Endothelial cell of umbilical vein (primary cell): ENCODE measurements around the gene CAPS. TPM values are rescaled to one million over a fixed set of nuclear protein-coding genes. Genes with fewer than 3 reads are reported as not detected.
"Not testable (repeated sequence)": the region's sequence is repeated elsewhere in the genome, so short reads cannot be mapped to it uniquely, and the experiment has no call there.

Experiments used
- BruUV-seq: library from RNA; stranded (reverse); fragments of 400-500 nt; replicated peaks from 2 replicates; lab custom pipeline; 2021; lab: Mats Ljungman, UMichigan
- CTCF ChIA-PET: fragments of 300-600, 350-600 bp; sonication (Branson Sonifier 250); formaldehyde crosslinking; loops from one replicate; lab custom pipeline; 2021; ENCODE audit warnings: antibody characterized with exemption, inconsistent platforms; lab: Charles Lee
- POLR2A ChIA-PET: fragments of 300-600, 350-600 bp; sonication (Branson Sonifier 250); formaldehyde crosslinking; loops from one replicate; lab custom pipeline; 2021; ENCODE audit warnings: antibody characterized with exemption, inconsistent platforms; lab: Charles Lee
- DNase-seq: peaks from one replicate; pipeline ENCODE4 v3.0.0-alpha.2; 2011; ENCODE audit warnings: low read depth, low spot score
- FAIRE-seq: peaks from 2 replicates; lab custom pipeline; 2011; peaks lifted over from hg19 to GRCh38; lab: Jason Lieb, UNC
- H2AFZ ChIP-seq: 2 replicates; pipeline ENCODE4 v1.6.0; 2012; ENCODE audit warnings: low read depth, low read length, control low read depth, inconsistent platforms
- H3K27ac ChIP-seq: 2 replicates; pipeline ENCODE4 v1.5.1; 2011; ENCODE audit warnings: low read depth, mild to moderate bottlenecking, control low read depth, low read length, moderate library complexity; ENCODE audit not compliant: insufficient read depth
- H3K27me3 ChIP-seq, 2 experiments: 2 replicates each; pipeline versions ENCODE4 v1.6.0 to v1.6.1; 2011; ENCODE audit warnings: low read length in 2 of 2, mixed read lengths in 1 of 2; ENCODE audit not compliant: control insufficient read depth in 2 of 2, insufficient read depth in 2 of 2
- H3K36me3 ChIP-seq, 2 experiments: 2 replicates in 1 of 2; 3 replicates in 1 of 2; pipeline ENCODE4 v1.5.1; 2011; ENCODE audit warnings: low read length in 2 of 2, mild to moderate bottlenecking in 1 of 2, moderate library complexity in 1 of 2; ENCODE audit not compliant: control insufficient read depth in 2 of 2, insufficient read depth in 2 of 2; ENCODE audit errors: extremely low read depth in 1 of 2
- H3K4me1 ChIP-seq: 3 replicates; pipeline ENCODE4 v1.5.1; 2011; ENCODE audit warnings: mild to moderate bottlenecking, low read length; ENCODE audit not compliant: control insufficient read depth, insufficient read depth; ENCODE audit errors: extremely low read depth
- H3K4me2 ChIP-seq: 2 replicates; pipeline ENCODE4 v1.6.1; 2011; ENCODE audit warnings: low read length, control low read depth, mixed read lengths; ENCODE audit not compliant: insufficient read depth
- H3K4me3 ChIP-seq, 3 experiments: fragments of 200-600 bp in 1 of 3; sonication (generic), shearing (Covaris generic) in 1 of 3; replicated peaks in 1 of 3; 2 replicates each; pipeline ENCODE4 v1.5.1; 2011 to 2016; ENCODE audit warnings: control low read depth in 3 of 3, low read length in 3 of 3, mild to moderate bottlenecking in 2 of 3, inconsistent platforms in 1 of 3, low read depth in 1 of 3, moderate library complexity in 1 of 3; ENCODE audit not compliant: insufficient read depth in 1 of 3
- H3K79me2 ChIP-seq: 2 replicates; pipeline ENCODE4 v1.6.0; 2012; ENCODE audit warnings: low read length, inconsistent platforms; ENCODE audit not compliant: control insufficient read depth, insufficient read depth
- H3K9ac ChIP-seq: replicated peaks from 2 replicates; pipeline ENCODE3; 2011; ENCODE audit warnings: low read length, control low read depth; ENCODE audit not compliant: insufficient read depth; ENCODE audit errors: extremely low read depth
- H3K9me1 ChIP-seq: replicated peaks from 3 replicates; pipeline ENCODE4 v1.6.0; 2011; ENCODE audit warnings: mild to moderate bottlenecking, low read length; ENCODE audit not compliant: control insufficient read depth, insufficient read depth; ENCODE audit errors: extremely low read depth
- H3K9me3 ChIP-seq: replicated peaks from 2 replicates; pipeline ENCODE4 v1.5.1; 2012; ENCODE audit warnings: low read length, inconsistent platforms; ENCODE audit not compliant: control insufficient read depth, insufficient read depth
- H4K20me1 ChIP-seq: replicated peaks from 2 replicates; pipeline ENCODE3; 2011; ENCODE audit warnings: mild to moderate bottlenecking, low read length; ENCODE audit not compliant: control insufficient read depth, insufficient read depth; ENCODE audit errors: extremely low read depth
- EZH2 ChIP-seq: IDR thresholded peaks from 2 replicates; pipeline ENCODE4 v1.6.1; 2012; ENCODE audit warnings: borderline replicate concordance, low read depth, mild to moderate bottlenecking, moderate library complexity, low read length, inconsistent platforms; ENCODE audit not compliant: severe bottlenecking
- FOS ChIP-seq: IDR thresholded peaks from 2 replicates; pipeline ENCODE4 v1.6.1; 2011; ENCODE audit warnings: mild to moderate bottlenecking, low read length, moderate library complexity, borderline replicate concordance; ENCODE audit not compliant: insufficient read depth
- GATA2 ChIP-seq: IDR thresholded peaks from 2 replicates; pipeline ENCODE4 v1.7.0; 2011; ENCODE audit warnings: low read depth, mild to moderate bottlenecking, moderate library complexity, mixed read lengths, low read length; ENCODE audit not compliant: insufficient read length, insufficient read depth
- MYC ChIP-seq: IDR thresholded peaks from one replicate; pipeline ENCODE4 v1.6.1; 2011; ENCODE audit warnings: mild to moderate bottlenecking, low read depth, low read length
- POLR2A ChIP-seq: IDR thresholded peaks from 2 replicates; pipeline ENCODE4 v1.6.1; 2012; ENCODE audit warnings: low read depth, mild to moderate bottlenecking, control low read depth, low read length
- POLR2AphosphoS5 ChIP-seq: IDR thresholded peaks from 2 replicates; pipeline ENCODE4 v1.6.1; 2012; ENCODE audit warnings: low read depth, mild to moderate bottlenecking, control low read depth, low read length, moderate library complexity; ENCODE audit not compliant: insufficient read depth
- dilution Hi-C: fragments of 300-500 bp; cut with MboI; formaldehyde crosslinking; loops from one replicate; pipeline ENCODE4 v1.15.0; 2019; ENCODE audit warnings: low sequenced_read_pairs; ENCODE audit not compliant: extremely low pct_ligation_motif_present
- intact Hi-C: fragments of 100-400 bp; cut with micrococcal nuclease; formaldehyde crosslinking; loops from one replicate; pipeline ENCODE4 v1.10.0; 2022
- polyA plus RNA-seq, 4 experiments: library from polyadenylated mRNA; depleted of rRNA in 3 of 4; stranded (reverse) in 3 of 4; unstranded in 1 of 4; fragments of >200 nt; gene quantifications; 2 replicates each; pipeline versions ENCODE4 v1.2.1 to v1.2.3, GENCODE V29; 2011 to 2012; ENCODE audit warnings: missing spikeins in 1 of 4
- total RNA-seq: library from RNA; stranded (reverse); gene quantifications from 2 replicates; pipeline ENCODE4 v1.2.3, GENCODE V29; 2021
- TF ChIP-seq, protein P1 (sequence below): IDR thresholded peaks from 2 replicates; pipeline ENCODE4 v1.6.1; 2011; ENCODE audit not compliant: insufficient read depth, insufficient read length

Gene CAPS
- total and polyA plus RNA-seq, 2 donors (not counting 3 experiments of a cell fraction or from before 2014, with no cell fraction given), result 6.9 to 8.9 TPM

DNA sequence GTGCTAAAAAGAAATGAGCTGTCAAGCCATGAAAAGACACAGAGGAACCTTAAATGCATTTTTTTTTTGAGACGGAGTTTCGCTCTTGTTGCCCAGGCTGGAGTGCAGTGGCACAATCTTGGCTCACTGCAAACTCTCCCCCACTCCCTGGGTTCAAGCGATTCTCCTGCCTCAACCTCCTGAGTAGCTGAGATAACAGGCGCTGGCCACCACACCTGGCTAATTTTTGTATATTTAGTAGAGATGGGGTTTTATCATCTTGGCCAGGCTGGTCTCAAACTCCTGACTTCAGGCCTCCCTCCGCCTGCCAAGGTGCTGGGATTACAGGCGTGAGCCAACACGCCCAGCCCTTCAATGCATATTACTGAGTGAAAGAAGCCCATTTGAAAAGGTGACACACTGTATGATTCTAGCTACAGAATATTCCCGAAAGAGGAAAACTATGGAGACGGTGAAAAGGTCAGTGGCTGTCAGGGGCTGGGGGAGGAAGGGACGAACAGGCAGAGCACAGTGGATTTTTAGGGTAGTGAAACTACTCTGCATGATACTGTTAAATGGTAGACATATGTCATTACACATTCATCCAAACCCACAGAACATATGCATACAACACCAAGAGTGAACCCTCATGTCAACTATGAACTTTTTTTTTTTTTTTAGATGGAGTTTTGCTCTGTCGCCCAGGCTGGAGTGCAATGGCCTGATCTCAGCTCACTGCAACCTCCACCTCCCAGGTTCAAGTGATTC lies 29.8 kb upstream of the CAPS start:
- H3K4me3 ChIP-seq, H3K4me2 ChIP-seq, dilution Hi-C loops, DNase-seq, BruUV-seq, POLR2A ChIA-PET, H3K9me1 ChIP-seq, H3K27me3 ChIP-seq, H3K79me2 ChIP-seq, H3K27ac ChIP-seq, H3K36me3 ChIP-seq, H3K4me1 ChIP-seq, FAIRE-seq, intact Hi-C loops, H3K9me3 ChIP-seq, H4K20me1 ChIP-seq, H2AFZ ChIP-seq, H3K9ac ChIP-seq: not testable (repeated sequence)
- CTCF ChIA-PET, result interaction anchor here (3.2 kb wide), 1 partner anchor 80 kb away, joined by 19 read pairs; the partner anchor contains the start of gene NRTN

DNA sequence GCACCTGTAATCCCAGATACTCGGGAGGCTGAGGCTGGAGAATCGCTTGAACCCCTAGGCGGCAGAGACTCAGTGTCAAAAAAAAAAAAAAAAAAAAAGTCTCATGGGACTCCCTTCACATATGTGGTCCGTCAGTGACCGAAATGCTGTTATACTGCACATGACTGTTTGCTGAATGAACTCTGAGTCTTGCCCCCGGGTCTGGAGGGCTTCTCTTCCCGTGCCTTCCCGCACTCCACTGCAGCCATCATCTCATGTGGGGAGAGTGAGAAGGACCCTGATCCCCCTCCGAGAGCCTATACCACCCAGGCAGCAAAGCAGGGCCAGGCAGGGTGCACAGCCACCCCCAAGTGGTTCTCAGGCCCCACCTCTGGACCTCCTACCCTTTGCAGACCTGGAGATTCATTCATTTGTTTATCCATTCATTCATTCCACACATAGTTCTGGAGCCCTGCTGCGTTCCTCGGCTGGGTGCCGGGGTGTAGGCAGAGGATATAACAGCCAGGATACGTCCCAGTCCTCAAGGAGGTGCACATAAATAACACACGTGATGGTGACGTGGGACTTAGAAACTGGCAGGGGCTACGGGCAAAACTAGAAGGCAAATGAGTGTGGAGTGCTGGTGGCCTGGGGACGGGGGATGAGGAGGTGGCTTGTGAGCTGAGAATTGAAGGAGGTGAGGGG lies 24.6 kb upstream of the CAPS start:
- Histone ChIP-seq H3K4me1 (peaks cover 6% of the 10 kb centered on the region), H3K4me3 (no peak overlapping the region), H4K20me1 (no peaks in the 10 kb centered on the region), H3K36me3 (no peaks in the 10 kb centered on the region), H2AFZ (no peak overlapping the region), H3K79me2 (no peaks in the 10 kb centered on the region), H3K4me2 (no peak overlapping the region), H3K27me3 (no peaks in the 10 kb centered on the region), H3K9me1 (no peaks in the 10 kb centered on the region), H3K9me3 (no peaks in the 10 kb centered on the region), H3K27ac (no peak overlapping the region), H3K9ac (no peak overlapping the region)
- DNase-seq (no peak), FAIRE-seq (no peak)
- BruUV-seq, result no TSS peak
- CTCF ChIA-PET, result interaction anchor here (5.0 kb wide), 1 partner anchor 85 kb away, joined by 76 read pairs; the partner anchor contains the start of gene NRTN
- intact Hi-C loops (loop anchor here (5.0 kb wide), 1 partner anchor 42 kb away; no protein-coding TSS in a partner anchor), dilution Hi-C loops (no loop called here)
- POLR2A ChIA-PET, result no interaction called here
- TF ChIP-seq POLR2A, result no peak
- no peak for TF ChIP-seq POLR2AphosphoS5
- no peak for TF ChIP-seq MYC
- no peak for TF ChIP-seq GATA2
- no peak for TF ChIP-seq EZH2
- TF ChIP-seq, protein P1, sequence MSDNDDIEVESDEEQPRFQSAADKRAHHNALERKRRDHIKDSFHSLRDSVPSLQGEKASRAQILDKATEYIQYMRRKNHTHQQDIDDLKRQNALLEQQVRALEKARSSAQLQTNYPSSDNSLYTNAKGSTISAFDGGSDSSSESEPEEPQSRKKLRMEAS, result no peak
- no peak for TF ChIP-seq FOS
